Measurements from ENCODE around the gene ARHGEF10L. TPM values are rescaled to one million over a fixed set of nuclear protein-coding genes. Genes with fewer than 3 reads are reported as not detected.

The ARHGEF10L gene
- total RNA-seq, 1 donor from 2014 or later = 27.8 TPM

GRCh38 chr1:17640975-17641374 lies 101.5 kb downstream of the ARHGEF10L start:
- H3K4me3 ChIP-seq (ENCODE audit: low read depth, low read length) = no peak overlapping the region
- no peak for DNase-seq (ENCODE audit: low read depth)
- no peak for TF ChIP-seq CTCF (conservative IDR thresholded peaks at IDR 0.05; ENCODE audit: low read depth, low read length)

- H3K4me3 ChIP-seq (ENCODE audit: low read depth, low read length) = no peak overlapping the region
- DNase-seq (ENCODE audit: low read depth) = no peak
- TF ChIP-seq CTCF (conservative IDR thresholded peaks at IDR 0.05; ENCODE audit: low read depth, low read length) = no peak
Measured at GRCh38 chr1:17642169-17642568, 102.7 kb downstream of the ARHGEF10L start.

GRCh38 chr1:17642943-17643342 lies 103.4 kb downstream of the ARHGEF10L start:
- no peak for TF ChIP-seq CTCF (conservative IDR thresholded peaks at IDR 0.05; ENCODE audit: low read depth, low read length)
- H3K4me3 ChIP-seq (ENCODE audit: low read depth, low read length) = no peak overlapping the region
- DNase-seq (ENCODE audit: low read depth) = no peak

- TF ChIP-seq CTCF (conservative IDR thresholded peaks at IDR 0.05; ENCODE audit: low read depth, low read length) = no peak
- no peak overlapping the region for H3K4me3 ChIP-seq (ENCODE audit: low read depth, low read length)
- DNase-seq (ENCODE audit: low read depth) = no peak
Measured at GRCh38 chr1:17643861-17644703, 104.6 kb downstream of the ARHGEF10L start.

- H3K4me3 ChIP-seq (ENCODE audit: low read depth, low read length) = no peak overlapping the region
- no peak for TF ChIP-seq CTCF (conservative IDR thresholded peaks at IDR 0.05; ENCODE audit: low read depth, low read length)
- no peak for DNase-seq (ENCODE audit: low read depth)
Measured at GRCh38 chr1:17645068-17645911, 105.8 kb downstream of the ARHGEF10L start.

- TF ChIP-seq CTCF (conservative IDR thresholded peaks at IDR 0.05; ENCODE audit: low read depth, low read length) = no peak
- H3K4me3 ChIP-seq (ENCODE audit: low read depth, low read length) = no peak overlapping the region
- DNase-seq (ENCODE audit: low read depth) = no peak
Measured at GRCh38 chr1:17646444-17647280, 107.2 kb downstream of the ARHGEF10L start.

Data from epithelial cell of proximal tubule (primary cell).